ENCODE results near the gene TEKT3.

The TEKT3 gene

GRCh38 chr17:15263680-15264079 is 77.7 kb downstream of the TEKT3 start:
- no peak for DNase-seq

GRCh38 chr17:15263206-15263579 is 78.2 kb downstream of the TEKT3 start:
- no peak for DNase-seq

- DNase-seq, result no peak
Measured at GRCh38 chr17:15262291-15263205, 78.8 kb downstream of the TEKT3 start.

- no peak for DNase-seq
Measured at GRCh38 chr17:15261802-15262290, 79.6 kb downstream of the TEKT3 start.

GRCh38 chr17:15261258-15261801 is 80.1 kb downstream of the TEKT3 start:
- no peak for DNase-seq

GRCh38 chr17:15260376-15261257 is 80.8 kb downstream of the TEKT3 start:
- DNase-seq, result no peak

GRCh38 chr17:15257796-15258512 is 83.4 kb downstream of the TEKT3 start:
- DNase-seq, result no peak

GRCh38 chr17:15257258-15257788 is 84.1 kb downstream of the TEKT3 start:
- no peak for DNase-seq

- DNase-seq, result no peak
Measured at GRCh38 chr17:15256689-15257088, 84.7 kb downstream of the TEKT3 start.

- DNase-seq, result no peak
Measured at GRCh38 chr17:15255713-15256454, 85.5 kb downstream of the TEKT3 start.

All from NCI-H1417 treated with DMSO at 0.1 percent for 48 hours (cell line).